HCT116 (cell line): Measurements from ENCODE around the gene VAMP1. TPM values are rescaled to one million over a fixed set of nuclear protein-coding genes. Genes with fewer than 3 reads are reported as not detected.

ENCODE experiments used
- ATAC-seq: fragments of 200-7000 bp; cut with Tn5 transposase; 2 replicates; pipeline ENCODE4 v1.9.1; 2020; ENCODE audit warnings: mild to moderate bottlenecking, moderate library complexity
- BruUV-seq: library from RNA; stranded (reverse); fragments of 400-500 nt; replicated peaks from 2 replicates; lab custom pipeline; 2021; lab: Mats Ljungman, UMichigan
- CTCF ChIA-PET: fragments of 300-600 bp; sonication (Branson Sonifier 250); formaldehyde crosslinking; loops from one replicate; lab custom pipeline; 2021; ENCODE audit warnings: antibody characterized with exemption; lab: Charles Lee
- POLR2A ChIA-PET: fragments of 300-600, 350-600 bp; sonication (Branson Sonifier 250); formaldehyde crosslinking; loops from one replicate; lab custom pipeline; 2021; ENCODE audit warnings: antibody characterized with exemption; lab: Charles Lee
- RAD21 ChIA-PET, 2 experiments: fragments of 300-600 bp; sonication (Branson Sonifier 250); formaldehyde crosslinking; loops; one replicate each; lab custom pipeline; 2023; ENCODE audit warnings: low total read pairs in 2 of 2; ENCODE audit not compliant: uncharacterized antibody in 2 of 2, unreplicated experiment in 2 of 2, low non-redundant PET in 1 of 2; lab: Charles Lee
- DNase-seq: peaks from one replicate; pipeline ENCODE4 v3.0.0-alpha.2; 2010; ENCODE audit warnings: low read depth, low spot score
- H2AFZ ChIP-seq: fragments of 200-600 bp; shearing (Covaris generic), sonication (generic); 2 replicates; pipeline ENCODE4 v1.6.1; 2017; ENCODE audit warnings: low read depth, mixed run types, mixed read lengths, antibody characterized with exemption, low read length; ENCODE audit not compliant: poor library complexity, severe bottlenecking
- H3K27ac ChIP-seq: 2 replicates; pipeline ENCODE4 v1.5.1; 2012; ENCODE audit warnings: low read depth, low read length
- H3K27me3 ChIP-seq: fragments of 200-600 bp; sonication (generic); 2 replicates; pipeline ENCODE4 v1.6.1; 2016; ENCODE audit warnings: mixed run types, low read length, mixed read lengths; ENCODE audit not compliant: insufficient read depth
- H3K36me3 ChIP-seq, 2 experiments: fragments of 200-500 bp in 1 of 2; fragments of 200-600 bp in 1 of 2; sonication (Bioruptor generic) in 1 of 2; sonication (generic) in 1 of 2; 2 replicates each; pipeline versions ENCODE4 v1.5.1 to v1.6.1; 2014 to 2016; ENCODE audit warnings: low read length in 2 of 2, inconsistent platforms in 1 of 2, mixed read lengths in 1 of 2, mixed run types in 1 of 2; ENCODE audit not compliant: insufficient read depth in 2 of 2, control insufficient read depth in 1 of 2
- H3K4me1 ChIP-seq, 2 experiments: fragments of 200-600 bp in 1 of 2; sonication (generic) in 1 of 2; 2 replicates each; pipeline versions ENCODE4 v1.5.1 to v1.6.1; 2012 to 2017; ENCODE audit warnings: low read length in 2 of 2, inconsistent platforms in 1 of 2, mild to moderate bottlenecking in 1 of 2, mixed read lengths in 1 of 2, mixed run types in 1 of 2, moderate library complexity in 1 of 2; ENCODE audit not compliant: insufficient read depth in 2 of 2, control insufficient read depth in 1 of 2
- H3K4me2 ChIP-seq: fragments of 200-600 bp; sonication (generic); 2 replicates; pipeline ENCODE4 v1.6.1; 2017; ENCODE audit warnings: mixed run types, low read length, mixed read lengths
- H3K4me3 ChIP-seq, 2 experiments: fragments of 200-600 bp in 1 of 2; sonication (generic) in 1 of 2; replicated peaks in 1 of 2; 2 replicates each; pipeline ENCODE4 v1.5.1; 2011 to 2016; ENCODE audit warnings: low read length in 2 of 2, control low read depth in 1 of 2, low read depth in 1 of 2, mild to moderate bottlenecking in 1 of 2, mixed read lengths in 1 of 2, mixed run types in 1 of 2
- H3K79me2 ChIP-seq: fragments of 200-600 bp; sonication (generic); 2 replicates; pipeline ENCODE4 v1.6.1; 2017; ENCODE audit warnings: mild to moderate bottlenecking, mixed run types, low read length, moderate library complexity, mixed read lengths; ENCODE audit not compliant: insufficient read depth
- H3K9ac ChIP-seq: fragments of 200-600 bp; sonication (generic); 2 replicates; pipeline ENCODE4 v1.6.1; 2016; ENCODE audit warnings: low read length, mixed read lengths
- H3K9me2 ChIP-seq: fragments of 200-600 bp; sonication (generic), shearing (Covaris generic); 2 replicates; pipeline ENCODE4 v1.6.1; 2017; ENCODE audit warnings: mixed run types, mild to moderate bottlenecking, moderate library complexity; ENCODE audit not compliant: insufficient read depth
- H3K9me3 ChIP-seq, 2 experiments: fragments of 200-500 bp in 1 of 2; fragments of 200-600 bp in 1 of 2; sonication (Bioruptor generic) in 1 of 2; sonication (generic) in 1 of 2; 2 replicates each; pipeline ENCODE4 v1.6.1; 2014 to 2017; ENCODE audit warnings: low read length in 2 of 2, mixed read lengths in 2 of 2, inconsistent platforms in 1 of 2, low read depth in 1 of 2, mild to moderate bottlenecking in 1 of 2, mixed run types in 1 of 2, moderate library complexity in 1 of 2; ENCODE audit not compliant: control insufficient read depth in 1 of 2, insufficient read depth in 1 of 2
- H4K20me1 ChIP-seq: fragments of 200-600 bp; sonication (generic), shearing (Covaris generic); 2 replicates; pipeline ENCODE4 v1.6.1; 2017; ENCODE audit warnings: mixed run types, mild to moderate bottlenecking, moderate library complexity; ENCODE audit not compliant: insufficient read depth
- CBX3 ChIP-seq: IDR thresholded peaks from 2 replicates; pipeline ENCODE4 v1.6.1; 2012; ENCODE audit warnings: low read depth
- CEBPB ChIP-seq: IDR thresholded peaks from 2 replicates; pipeline ENCODE4 v1.6.1; 2012; ENCODE audit warnings: low read depth
- CTCF ChIP-seq, 3 experiments: fragments of 200-600 bp in 1 of 3; sonication (generic) in 1 of 3; IDR thresholded peaks in 2 of 3; conservative IDR thresholded peaks in 1 of 3; 2 replicates each; pipeline ENCODE4 v1.5.1; 2012 to 2017; ENCODE audit warnings: low read depth in 2 of 3, low read length in 2 of 3, antibody characterized with exemption in 1 of 3, borderline replicate concordance in 1 of 3, control low read depth in 1 of 3, mild to moderate bottlenecking in 1 of 3, mixed read lengths in 1 of 3, mixed run types in 1 of 3, moderate library complexity in 1 of 3; ENCODE audit not compliant: insufficient read depth in 1 of 3
- ELF1 ChIP-seq: IDR thresholded peaks from 2 replicates; pipeline ENCODE4 v1.6.1; 2012; ENCODE audit warnings: low read depth, borderline replicate concordance
- EZH2 ChIP-seq: fragments of 200-600 bp; sonication (generic); IDR thresholded peaks from 2 replicates; pipeline ENCODE4 v1.6.1; 2017; ENCODE audit warnings: antibody characterized with exemption, mixed run types
- EZH2phosphoT487 ChIP-seq: fragments of 200-600 bp; IDR thresholded peaks from 2 replicates; pipeline ENCODE4 v1.6.1; 2018; ENCODE audit warnings: antibody characterized with exemption, borderline replicate concordance
- FOSL1 ChIP-seq: IDR thresholded peaks from 2 replicates; pipeline ENCODE4 v1.6.1; 2012; ENCODE audit warnings: low read depth
- JUND ChIP-seq: IDR thresholded peaks from 2 replicates; pipeline ENCODE4 v1.6.1; 2012
- POLR2A ChIP-seq: IDR thresholded peaks from 2 replicates; pipeline ENCODE4 v1.7.0; 2011; ENCODE audit warnings: borderline replicate concordance; ENCODE audit not compliant: insufficient read depth, insufficient read length; ENCODE audit errors: extremely low read depth
- POLR2AphosphoS5 ChIP-seq: IDR thresholded peaks from 2 replicates; pipeline ENCODE4 v1.6.1; 2011; ENCODE audit warnings: mild to moderate bottlenecking, low read depth, low read length, moderate library complexity
- RAD21 ChIP-seq: IDR thresholded peaks from 2 replicates; pipeline ENCODE4 v1.6.1; 2012; ENCODE audit warnings: low read depth, mild to moderate bottlenecking
- REST ChIP-seq: IDR thresholded peaks from 2 replicates; pipeline ENCODE4 v1.6.1; 2012; ENCODE audit warnings: low read depth
- SIN3A ChIP-seq: IDR thresholded peaks from 2 replicates; pipeline ENCODE4 v1.6.1; 2012; ENCODE audit warnings: low read depth
- SP1 ChIP-seq: IDR thresholded peaks from 2 replicates; pipeline ENCODE4 v1.6.1; 2012; ENCODE audit warnings: low read depth
- SRF ChIP-seq: IDR thresholded peaks from 2 replicates; pipeline ENCODE4 v1.6.1; 2012; ENCODE audit warnings: low read depth
- TCF7L2 ChIP-seq: IDR thresholded peaks from 2 replicates; pipeline ENCODE4 v1.7.0; 2011; ENCODE audit warnings: borderline replicate concordance, inconsistent platforms; ENCODE audit not compliant: insufficient read depth, insufficient read length; ENCODE audit errors: extremely low read depth
- YY1 ChIP-seq: IDR thresholded peaks from 2 replicates; pipeline ENCODE4 v1.6.1; 2011; ENCODE audit warnings: low read length, low read depth, moderate library complexity, mild to moderate bottlenecking; ENCODE audit not compliant: insufficient replicate concordance; ENCODE audit errors: extremely low read depth
- ZBTB33 ChIP-seq: IDR thresholded peaks from 2 replicates; pipeline ENCODE4 v1.6.1; 2011; ENCODE audit warnings: mild to moderate bottlenecking, low read length, moderate library complexity; ENCODE audit not compliant: insufficient replicate concordance; ENCODE audit errors: extremely low read depth
- ZFX ChIP-seq: fragments of 450-650 bp; IDR thresholded peaks from 2 replicates; pipeline ENCODE4 v1.6.1; 2017
- ZNF274 ChIP-seq: fragments of 200-500 bp; sonication (Bioruptor generic); IDR thresholded peaks from 2 replicates; pipeline ENCODE4 v1.6.1; 2014; ENCODE audit warnings: mild to moderate bottlenecking, low read depth, low read length, inconsistent platforms
- intact Hi-C: fragments of 100-400 bp; cut with micrococcal nuclease; formaldehyde crosslinking; loops from 2 replicates; pipeline ENCODE4 v1.10.0; 2022
- total RNA-seq: library from RNA; stranded (reverse); gene quantifications from one replicate; pipeline ENCODE4 v1.2.1, GENCODE V29; 2021; ENCODE audit not compliant: unreplicated experiment

The VAMP1 gene
- total RNA-seq, 1 experiment from 2014 or later: 12.1 TPM

- H3K9me2 ChIP-seq: no peaks in the 10 kb centered on the region
- no peaks in the 10 kb centered on the region for H3K9me3 ChIP-seq
- no TSS peak for BruUV-seq
- no peak for ATAC-seq
- no peak for DNase-seq
- no peak for TF ChIP-seq FOSL1
- no peak for TF ChIP-seq SP1
- no peak for TF ChIP-seq JUND
- no peak for TF ChIP-seq POLR2AphosphoS5
- TF ChIP-seq CTCF (IDR thresholded peaks at IDR 0.05 in 2 of 3, conservative IDR thresholded peaks at IDR 0.05 in 1 of 3; ENCODE audit: borderline replicate concordance in 1 of 3, insufficient read depth in 1 of 3, low read depth in 2 of 3, low read length in 2 of 3): no peak
- TF ChIP-seq SRF: no peak
- TF ChIP-seq TCF7L2: no peak
- TF ChIP-seq CBX3: no peak
- TF ChIP-seq EZH2: no peak
- no peak for TF ChIP-seq REST
- TF ChIP-seq ZFX: no peak
- TF ChIP-seq CEBPB: no peak
- no peak for TF ChIP-seq YY1
- no peak for TF ChIP-seq EZH2phosphoT487
- TF ChIP-seq ZNF274: no peak
- TF ChIP-seq RAD21: no peak
- TF ChIP-seq SIN3A: no peak
- TF ChIP-seq ZBTB33: no peak
- no peak for TF ChIP-seq POLR2A
- no peak for TF ChIP-seq ELF1
- TF ChIP-seq, all 23 proteins: peak for 0
- Histone ChIP-seq H4K20me1 (no peaks in the 10 kb centered on the region), H3K4me1 (no peaks in the 10 kb centered on the region), H3K27me3 (no peaks in the 10 kb centered on the region), H3K79me2 (no peaks in the 10 kb centered on the region), H3K4me3 (no peak overlapping the region), H3K36me3 (peaks cover 0 to 14% of the 10 kb centered on the region in 2 experiments; a peak in 2 of 4 replicates), H3K4me2 (no peak overlapping the region), H3K9ac (no peak overlapping the region), H2AFZ (no peak overlapping the region), H3K27ac (no peak overlapping the region)
- intact Hi-C loops: no loop called here
- CTCF ChIA-PET: interaction anchor here (0.8 kb wide), 1 partner anchor 34 kb away, joined by 3 read pairs; no protein-coding TSS in a partner anchor
- POLR2A ChIA-PET: interaction anchor here (1.2 to 3.7 kb wide), 3 partner anchors 12 to 76 kb away, joined by 6 to 18 read pairs (median 8); partner anchors contain the start of genes GAPDH and VAMP1
- RAD21 ChIA-PET: no interaction called here
Measured at GRCh38 chr12:6458281-6459003, 12.0 kb downstream of the VAMP1 start.
